Osteocyte (in vitro differentiated cells): ENCODE data around the gene MAD2L1BP. TPM values are rescaled to one million over a fixed set of nuclear protein-coding genes. Genes with fewer than 3 reads are reported as not detected.

Experiments used
- DNase-seq: peaks from one replicate; pipeline ENCODE4 v3.0.0; 2021; ENCODE audit warnings: mixed read lengths; ENCODE audit not compliant: unreplicated experiment; ENCODE audit errors: extremely low spot score
- H3K27ac Mint-ChIP-seq: one replicate; pipeline ENCODE4 v1.8.0; 2021; ENCODE audit warnings: mild to moderate bottlenecking, mixed read lengths; ENCODE audit not compliant: unreplicated experiment
- H3K27me3 Mint-ChIP-seq: one replicate; pipeline ENCODE4 v1.8.0; 2021; ENCODE audit warnings: mixed read lengths; ENCODE audit not compliant: unreplicated experiment
- H3K36me3 Mint-ChIP-seq: one replicate; pipeline ENCODE4 v1.8.0; 2021; ENCODE audit warnings: mixed read lengths; ENCODE audit not compliant: unreplicated experiment
- H3K4me1 Mint-ChIP-seq: one replicate; pipeline ENCODE4 v1.8.0; 2021; ENCODE audit warnings: mixed read lengths; ENCODE audit not compliant: unreplicated experiment
- H3K4me3 Mint-ChIP-seq: one replicate; pipeline ENCODE4 v1.8.0; 2021; ENCODE audit warnings: mild to moderate bottlenecking, moderate library complexity, mixed read lengths; ENCODE audit not compliant: unreplicated experiment
- H3K9me3 Mint-ChIP-seq: one replicate; pipeline ENCODE4 v1.8.0; 2021; ENCODE audit warnings: mixed read lengths; ENCODE audit not compliant: unreplicated experiment
- CTCF ChIP-seq: fragments of 200-600 bp; sonication (generic); IDR thresholded peaks from 2 replicates; pipeline ENCODE4 v1.5.0; 2021; ENCODE audit warnings: antibody characterized with exemption, mild to moderate bottlenecking, moderate library complexity
- total RNA-seq: library from RNA; stranded (reverse); gene quantifications from 2 replicates; pipeline ENCODE4 v1.2.1, GENCODE V29; 2021

The MAD2L1BP gene
- total RNA-seq, 1 donor from 2014 or later, result 27.5 TPM

- Mint-ChIP-seq H3K4me1 (peaks cover 5% of the 10 kb centered on the region), H3K9me3 (no peaks in the 10 kb centered on the region), H3K4me3 (no peak overlapping the region), H3K36me3 (peaks cover 29% of the 10 kb centered on the region), H3K27ac (no peak overlapping the region), H3K27me3 (no peaks in the 10 kb centered on the region)
- DNase-seq, result no peak
- no peak for TF ChIP-seq CTCF
Observed at GRCh38 chr6:43604174-43604573, 31.5 kb upstream of the MAD2L1BP start.

GRCh38 chr6:43606019-43606418 is 29.6 kb upstream of the MAD2L1BP start:
- H3K27me3 Mint-ChIP-seq, result no peaks in the 10 kb centered on the region
- peaks cover 31% of the 10 kb centered on the region for H3K36me3 Mint-ChIP-seq
- H3K4me1 Mint-ChIP-seq, result peaks cover 5% of the 10 kb centered on the region
- H3K27ac Mint-ChIP-seq, result no peak overlapping the region
- no peak overlapping the region for H3K4me3 Mint-ChIP-seq
- H3K9me3 Mint-ChIP-seq, result no peaks in the 10 kb centered on the region
- TF ChIP-seq CTCF, result no peak
- no peak for DNase-seq

- H3K4me3 Mint-ChIP-seq, result no peak overlapping the region
- no peaks in the 10 kb centered on the region for H3K27me3 Mint-ChIP-seq
- peak; percentile 87 for TF ChIP-seq CTCF
- H3K36me3 Mint-ChIP-seq, result peaks cover 20% of the 10 kb centered on the region
- peak; percentile 87 for DNase-seq
- H3K9me3 Mint-ChIP-seq, result no peaks in the 10 kb centered on the region
- H3K27ac Mint-ChIP-seq, result no peak overlapping the region
- H3K4me1 Mint-ChIP-seq, result peaks cover 5% of the 10 kb centered on the region
Observed at GRCh38 chr6:43608310-43608763, 27.3 kb upstream of the MAD2L1BP start.

- peaks cover 20% of the 10 kb centered on the region for H3K36me3 Mint-ChIP-seq
- peaks cover 5% of the 10 kb centered on the region for H3K4me1 Mint-ChIP-seq
- H3K27ac Mint-ChIP-seq, result no peak overlapping the region
- no peaks in the 10 kb centered on the region for H3K9me3 Mint-ChIP-seq
- no peaks in the 10 kb centered on the region for H3K27me3 Mint-ChIP-seq
- no peak overlapping the region for H3K4me3 Mint-ChIP-seq
- TF ChIP-seq CTCF, result no peak
- DNase-seq, result no peak
Observed at GRCh38 chr6:43608807-43609206, 26.8 kb upstream of the MAD2L1BP start.

- Mint-ChIP-seq H3K36me3 (peaks cover 21% of the 10 kb centered on the region), H3K4me3 (no peak overlapping the region), H3K27ac (no peak overlapping the region), H3K27me3 (no peaks in the 10 kb centered on the region), H3K4me1 (peaks cover 3% of the 10 kb centered on the region), H3K9me3 (no peaks in the 10 kb centered on the region)
- TF ChIP-seq CTCF, result no peak
- DNase-seq, result no peak
Observed at GRCh38 chr6:43609402-43609801, 26.2 kb upstream of the MAD2L1BP start.
